SK-N-MC (cell line): ENCODE measurements around the gene RYR3.

ENCODE experiments used
- DNase-seq: peaks from one replicate; pipeline ENCODE4 v3.0.0-alpha.2; 2011; ENCODE audit warnings: low read depth, low spot score
- H3K27ac ChIP-seq: fragments of 200-600 bp; sonication (generic); 2 replicates; pipeline ENCODE4 v1.5.1; 2016; ENCODE audit warnings: mixed run types
- H3K36me3 ChIP-seq: fragments of 200-600 bp; sonication (generic); 2 replicates; pipeline ENCODE4 v1.6.1; 2017; ENCODE audit warnings: antibody characterized with exemption, low read length, mixed read lengths; ENCODE audit not compliant: insufficient read depth
- H3K4me3 ChIP-seq: fragments of 200-600 bp; sonication (generic); 2 replicates; pipeline ENCODE4 v1.5.1; 2016
- H3K9ac ChIP-seq: fragments of 200-600 bp; sonication (generic); 2 replicates; pipeline ENCODE4 v1.8.0; 2017; ENCODE audit warnings: mixed run types, mixed read lengths; ENCODE audit not compliant: insufficient read length
- H3K9me3 ChIP-seq: fragments of 200-600 bp; sonication (generic); 2 replicates; pipeline ENCODE4 v1.6.1; 2017; ENCODE audit warnings: low read depth, mild to moderate bottlenecking, antibody characterized with exemption, low read length, moderate library complexity, mixed read lengths
- EZH2 ChIP-seq: fragments of 200-600 bp; sonication (generic); IDR thresholded peaks from one replicate; pipeline ENCODE4 v1.6.1; 2017; ENCODE audit warnings: antibody characterized with exemption
- FOXP2 ChIP-seq: optimal IDR thresholded peaks from 2 replicates; pipeline ENCODE3; 2011; ENCODE audit warnings: mild to moderate bottlenecking, moderate library complexity; ENCODE audit not compliant: insufficient read depth; ENCODE audit errors: extremely low read length, control extremely low read depth
- POLR2AphosphoS5 ChIP-seq: IDR thresholded peaks from 2 replicates; pipeline ENCODE4 v1.6.1; 2012; ENCODE audit warnings: mild to moderate bottlenecking, low read depth, low read length, borderline replicate concordance

The RYR3 gene

GRCh38 chr15:33380406-33380805 lies 69.6 kb downstream of the RYR3 start:
- no peak for DNase-seq
- Histone ChIP-seq H3K36me3 (no peaks in the 10 kb centered on the region), H3K4me3 (no peak overlapping the region), H3K27ac (no peak overlapping the region), H3K9me3 (no peaks in the 10 kb centered on the region), H3K9ac (no peak overlapping the region)
- TF ChIP-seq POLR2AphosphoS5 (no peak), EZH2 (no peak), FOXP2 (no peak)

- H3K9me3 ChIP-seq = no peaks in the 10 kb centered on the region
- TF ChIP-seq EZH2 (no peak), FOXP2 (no peak), POLR2AphosphoS5 (no peak)
- no peak for DNase-seq
- no peak overlapping the region for H3K9ac ChIP-seq
- no peak overlapping the region for H3K27ac ChIP-seq
- no peaks in the 10 kb centered on the region for H3K36me3 ChIP-seq
- no peak overlapping the region for H3K4me3 ChIP-seq
These were observed 71.7 kb downstream of the RYR3 start for GRCh38 chr15:33382491-33382890.

GRCh38 chr15:33384307-33384706 lies 73.5 kb downstream of the RYR3 start:
- no peak for TF ChIP-seq EZH2
- TF ChIP-seq POLR2AphosphoS5 = no peak
- no peak for TF ChIP-seq FOXP2
- Histone ChIP-seq H3K4me3 (no peak overlapping the region), H3K9me3 (no peaks in the 10 kb centered on the region), H3K27ac (no peak overlapping the region), H3K9ac (no peak overlapping the region), H3K36me3 (no peaks in the 10 kb centered on the region)
- no peak for DNase-seq

- no peaks in the 10 kb centered on the region for H3K36me3 ChIP-seq
- no peak overlapping the region for H3K27ac ChIP-seq
- no peaks in the 10 kb centered on the region for H3K9me3 ChIP-seq
- H3K4me3 ChIP-seq = no peak overlapping the region
- no peak for DNase-seq
- no peak for TF ChIP-seq EZH2
- TF ChIP-seq FOXP2 = no peak
- TF ChIP-seq POLR2AphosphoS5 = no peak
- no peak overlapping the region for H3K9ac ChIP-seq
These were observed 81.7 kb downstream of the RYR3 start for GRCh38 chr15:33392453-33392852.

GRCh38 chr15:33393546-33393945 lies 82.8 kb downstream of the RYR3 start:
- no peak overlapping the region for H3K9ac ChIP-seq
- H3K4me3 ChIP-seq = no peak overlapping the region
- H3K27ac ChIP-seq = no peak overlapping the region
- DNase-seq = no peak
- TF ChIP-seq FOXP2 (no peak), POLR2AphosphoS5 (no peak), EZH2 (no peak)
- no peaks in the 10 kb centered on the region for H3K9me3 ChIP-seq
- no peaks in the 10 kb centered on the region for H3K36me3 ChIP-seq

- no peaks in the 10 kb centered on the region for H3K9me3 ChIP-seq
- TF ChIP-seq POLR2AphosphoS5 = no peak
- TF ChIP-seq FOXP2 = no peak
- no peak for TF ChIP-seq EZH2
- H3K36me3 ChIP-seq = no peaks in the 10 kb centered on the region
These were observed 84.6 kb downstream of the RYR3 start for GRCh38 chr15:33395321-33395720.

GRCh38 chr15:33395846-33396245 lies 85.1 kb downstream of the RYR3 start:
- no peak for TF ChIP-seq POLR2AphosphoS5
- TF ChIP-seq FOXP2 = no peak
- no peak for TF ChIP-seq EZH2
- Histone ChIP-seq H3K27ac (no peak overlapping the region), H3K36me3 (no peaks in the 10 kb centered on the region), H3K4me3 (no peak overlapping the region), H3K9me3 (no peaks in the 10 kb centered on the region), H3K9ac (no peak overlapping the region)
- no peak for DNase-seq

More at GRCh38 chr15:33395321-33395720, 84.6 kb downstream of the RYR3 start:
- Histone ChIP-seq H3K27ac (no peak overlapping the region), H3K9ac (no peak overlapping the region), H3K4me3 (no peak overlapping the region)
- no peak for DNase-seq

GRCh38 chr15:33396475-33396874 lies 85.7 kb downstream of the RYR3 start:
- H3K4me3 ChIP-seq = no peak overlapping the region
- no peak overlapping the region for H3K27ac ChIP-seq
- H3K9me3 ChIP-seq = no peaks in the 10 kb centered on the region
- H3K36me3 ChIP-seq = no peaks in the 10 kb centered on the region
- H3K9ac ChIP-seq = no peak overlapping the region
- no peak for TF ChIP-seq FOXP2
- no peak for TF ChIP-seq POLR2AphosphoS5
- no peak for TF ChIP-seq EZH2
- DNase-seq = no peak

- Histone ChIP-seq H3K9me3 (no peaks in the 10 kb centered on the region), H3K9ac (no peak overlapping the region), H3K27ac (no peak overlapping the region), H3K36me3 (no peaks in the 10 kb centered on the region), H3K4me3 (no peak overlapping the region)
- DNase-seq = no peak
- no peak for TF ChIP-seq POLR2AphosphoS5
- no peak for TF ChIP-seq FOXP2
- TF ChIP-seq EZH2 = no peak
These were observed 87.8 kb downstream of the RYR3 start for GRCh38 chr15:33398555-33398954.
